Stomach (tissue), 4 donors: Measurements from ENCODE around the gene ANAPC5.

Experiments used
- CTCF ChIP-seq, 7 experiments: fragments of 450-650 bp in 4 of 7; fragments of 200-600 bp in 3 of 7; sonication (generic) in 3 of 7; IDR thresholded peaks; one replicate each; pipeline ENCODE4 v1.5.1; 2016 to 2019; ENCODE audit warnings: antibody characterized with exemption in 7 of 7, control low read depth in 2 of 7, mild to moderate bottlenecking in 1 of 7
- EP300 ChIP-seq: sonication (generic); formaldehyde crosslinking; IDR thresholded peaks from one replicate; pipeline ENCODE4 v1.6.1; 2017; ENCODE audit warnings: antibody characterized with exemption
- POLR2A ChIP-seq, 4 donors: fragments of 450-650 bp; IDR thresholded peaks; one replicate each; pipeline ENCODE4 v1.6.1; 2016; ENCODE audit warnings: antibody characterized with exemption in 4 of 4, control low read depth in 2 of 4, mild to moderate bottlenecking in 1 of 4, moderate library complexity in 1 of 4
- POLR2AphosphoS5 ChIP-seq, 3 donors: sonication (generic); formaldehyde crosslinking; IDR thresholded peaks; one replicate each; pipeline ENCODE4 v1.6.1; 2016; ENCODE audit warnings: antibody characterized with exemption in 3 of 3

- TF ChIP-seq CTCF (IDR thresholded peaks at IDR 0.05) = peak in 1 of 7 experiments; percentile 17
- TF ChIP-seq POLR2A (IDR thresholded peaks at IDR 0.05) = peak in 2 of 4 donors; percentile 93 to 95
- TF ChIP-seq POLR2AphosphoS5 (IDR thresholded peaks at IDR 0.05) = peak; percentile 98 to 100 (median 99)
- no peak for TF ChIP-seq EP300
Measured at GRCh38 chr12:121399391-121400331, 47.5 kb upstream of the ANAPC5 start, which contains the start of gene RNF34.
